ENCODE measurements around the gene LRRC4.

Gene LRRC4

DNA sequence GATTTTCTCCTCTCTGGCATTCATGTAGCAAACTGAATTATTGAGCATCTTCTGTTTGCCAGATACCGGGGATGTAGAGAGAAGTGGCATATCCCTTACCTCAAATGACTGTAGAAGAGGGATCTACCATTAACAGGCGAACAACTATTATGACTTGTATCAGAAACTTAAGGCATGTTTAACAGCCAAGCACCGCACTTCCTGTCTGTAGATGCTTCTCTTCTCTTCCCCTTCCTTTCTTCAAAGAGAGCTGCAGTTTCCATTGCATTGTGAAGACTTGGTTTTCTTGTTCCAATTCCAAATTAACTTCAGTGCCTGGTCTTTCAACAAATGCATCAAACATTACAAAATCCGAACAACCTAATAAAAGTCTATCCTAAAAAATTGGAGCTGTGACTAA is 49.3 kb downstream of the LRRC4 start:
- in situ Hi-C loops (cut with HindIII; ENCODE audit: low sequenced_read_pairs): no loop called here

DNA sequence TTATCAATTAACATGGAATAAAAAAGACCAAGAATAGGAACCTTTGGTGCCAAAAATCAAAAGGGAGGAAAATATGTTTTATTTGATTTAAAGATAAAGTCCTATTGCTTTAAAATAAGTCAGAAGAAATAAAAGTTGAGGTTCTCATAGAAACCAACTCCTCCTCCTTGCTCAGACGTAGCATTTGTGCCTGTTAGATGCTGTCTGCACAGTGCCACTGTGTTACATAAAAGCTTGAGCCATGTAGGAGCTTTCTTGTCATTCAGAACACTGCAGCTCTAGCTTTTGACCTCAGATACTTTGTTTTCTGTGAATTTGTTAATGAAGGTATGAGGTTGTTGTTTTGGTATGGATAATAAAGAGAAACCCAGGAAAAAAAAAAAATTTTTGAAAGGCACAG is 50.3 kb downstream of the LRRC4 start:
- in situ Hi-C loops (cut with HindIII; ENCODE audit: low sequenced_read_pairs): no loop called here

DNA sequence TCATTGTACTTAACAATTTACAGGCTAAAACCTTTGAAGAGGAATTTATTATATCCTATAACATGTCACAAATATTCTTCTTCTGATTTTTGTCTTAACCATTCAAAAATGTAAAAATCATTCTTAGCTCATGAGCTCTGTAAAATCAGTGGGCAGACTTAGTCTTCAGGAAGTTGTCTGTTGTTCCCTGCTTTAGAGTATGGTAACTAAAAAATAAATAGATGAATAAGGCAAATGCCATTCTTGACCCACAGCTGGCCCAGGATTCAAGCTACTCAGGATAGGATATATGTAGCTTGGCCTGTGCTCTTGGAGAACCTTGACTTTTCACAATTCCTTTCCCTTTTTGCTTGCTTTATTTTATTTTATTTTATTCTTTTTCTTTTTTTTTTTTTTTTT is 51.5 kb downstream of the LRRC4 start:
- in situ Hi-C loops (cut with HindIII; ENCODE audit: low sequenced_read_pairs): no loop called here

GRCh38 chr7:127979113-127979727 is 52.0 kb downstream of the LRRC4 start:
- in situ Hi-C loops (cut with HindIII; ENCODE audit: low sequenced_read_pairs): no loop called here

GRCh38 chr7:127978421-127978820 is 52.8 kb downstream of the LRRC4 start:
- in situ Hi-C loops (cut with HindIII; ENCODE audit: low sequenced_read_pairs): no loop called here

Data from DLD1 (cell line).